Activated T-helper 1 cell treated with anti-CD3 and anti-CD28 coated beads, Interleukin-12 subunit alpha, Interleukin-12 subunit beta, Interleukin-2, Interleukin-4 antibody, amounts not matched to agents 30 ng/mL and 10 ng/mL and 1 ng/mL, durations not matched to agents 14 hours and 24 hours and 36 hours (primary cell): ENCODE measurements around the gene PFKP. TPM values are rescaled to one million over a fixed set of nuclear protein-coding genes. Genes with fewer than 3 reads are reported as not detected.

Experiments
- DNase-seq: peaks from one replicate; pipeline ENCODE4 v3.0.0; 2021; ENCODE audit warnings: low spot score
- H3K27ac Mint-ChIP-seq: one replicate; pipeline ENCODE4 v1.8.0; 2021; ENCODE audit warnings: mild to moderate bottlenecking, mixed read lengths
- H3K27me3 Mint-ChIP-seq: one replicate; pipeline ENCODE4 v1.8.0; 2022; ENCODE audit warnings: mild to moderate bottlenecking, moderate library complexity, mixed read lengths; ENCODE audit not compliant: insufficient read depth
- H3K36me3 Mint-ChIP-seq: one replicate; pipeline ENCODE4 v1.8.0; 2021; ENCODE audit warnings: low read depth, mixed read lengths
- H3K4me1 Mint-ChIP-seq: one replicate; pipeline ENCODE4 v1.8.0; 2021; ENCODE audit warnings: low read depth, mixed read lengths
- H3K4me3 Mint-ChIP-seq: one replicate; pipeline ENCODE4 v1.8.0; 2021; ENCODE audit warnings: mild to moderate bottlenecking, moderate library complexity, mixed read lengths
- H3K9me3 Mint-ChIP-seq: one replicate; pipeline ENCODE4 v1.8.0; 2021; ENCODE audit warnings: mixed read lengths
- intact Hi-C: fragments of 100-400 bp; cut with micrococcal nuclease; formaldehyde crosslinking; loops from one replicate; pipeline ENCODE4 v1.15.1; 2024
- total RNA-seq: library from RNA; stranded (reverse); gene quantifications from 2 replicates; pipeline ENCODE4 v1.2.3, GENCODE V29; 2022

The PFKP gene
- total RNA-seq, 1 donor from 2014 or later: 264 TPM

DNA sequence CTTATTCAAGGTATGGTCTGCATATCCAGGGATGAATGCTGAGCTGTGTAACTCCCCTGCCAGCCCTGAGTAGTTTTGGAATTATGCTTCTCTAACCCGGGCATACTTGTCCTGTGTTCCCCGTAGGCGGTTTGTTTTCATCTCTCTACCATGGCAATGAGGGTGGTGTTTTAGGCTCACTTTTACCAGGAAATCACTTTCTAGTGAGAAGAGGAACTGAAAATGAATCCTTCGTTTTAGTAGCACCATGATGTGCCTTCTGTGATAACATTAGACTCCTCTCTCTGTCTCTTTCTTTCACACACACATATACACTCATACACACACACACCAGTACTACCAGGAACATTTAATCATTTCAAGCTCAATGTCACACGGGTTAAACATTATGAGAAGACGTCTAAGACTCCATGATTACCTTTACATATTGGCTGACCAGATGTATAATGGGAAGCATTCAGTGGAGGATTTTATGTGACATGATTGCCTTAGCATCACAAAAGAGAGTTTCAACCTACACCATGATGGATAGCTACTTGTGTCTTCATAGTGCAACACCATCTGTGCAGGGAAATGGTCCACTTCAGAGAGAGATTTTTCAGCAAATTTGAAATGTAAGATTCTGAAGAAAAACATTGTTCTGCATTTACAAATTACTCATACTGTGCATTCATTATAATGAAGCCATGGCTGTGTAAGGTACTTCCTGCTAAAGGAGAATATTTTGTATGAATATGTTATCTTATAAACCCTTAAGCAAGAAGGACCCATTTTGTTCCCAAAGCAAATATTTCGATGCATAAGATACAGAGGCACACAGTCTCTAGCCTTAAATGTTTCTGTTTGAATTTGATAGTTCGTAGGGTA, 31.0 kb upstream of the PFKP start:
- Mint-ChIP-seq H3K36me3 (no peaks in the 10 kb centered on the region), H3K27me3 (peaks cover 12% of the 10 kb centered on the region), H3K9me3 (peaks cover 17% of the 10 kb centered on the region), H3K27ac (no peak overlapping the region), H3K4me1 (peaks cover 6% of the 10 kb centered on the region), H3K4me3 (no peak overlapping the region)
- no peak for DNase-seq
- intact Hi-C loops: no loop called here

DNA sequence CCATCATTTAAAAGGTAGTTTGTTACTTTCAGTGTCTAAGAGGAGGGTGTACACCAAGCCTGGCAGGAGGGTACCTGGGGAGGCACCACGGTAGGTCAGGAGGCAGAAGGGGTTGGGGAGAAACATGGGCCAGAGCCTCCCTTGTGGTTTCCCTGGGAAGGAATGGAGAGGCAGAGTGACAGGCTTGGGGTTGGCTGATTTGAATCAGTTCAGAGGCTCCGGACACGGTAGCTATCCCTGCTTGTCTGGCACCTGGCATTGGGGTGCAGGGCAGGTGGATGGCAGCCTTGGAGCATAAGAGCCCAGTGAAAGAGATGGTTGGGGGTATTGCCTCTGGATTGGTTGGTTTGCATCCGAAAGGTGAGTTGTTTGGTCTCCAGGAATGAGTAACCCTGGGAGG, 30.2 kb upstream of the PFKP start:
- H3K9me3 Mint-ChIP-seq: peaks cover 17% of the 10 kb centered on the region
- H3K27ac Mint-ChIP-seq: no peak overlapping the region
- H3K4me3 Mint-ChIP-seq: no peak overlapping the region
- no peaks in the 10 kb centered on the region for H3K36me3 Mint-ChIP-seq
- no peak for DNase-seq
- intact Hi-C loops: no loop called here
- peaks cover 12% of the 10 kb centered on the region for H3K27me3 Mint-ChIP-seq
- H3K4me1 Mint-ChIP-seq: peaks cover 6% of the 10 kb centered on the region

DNA sequence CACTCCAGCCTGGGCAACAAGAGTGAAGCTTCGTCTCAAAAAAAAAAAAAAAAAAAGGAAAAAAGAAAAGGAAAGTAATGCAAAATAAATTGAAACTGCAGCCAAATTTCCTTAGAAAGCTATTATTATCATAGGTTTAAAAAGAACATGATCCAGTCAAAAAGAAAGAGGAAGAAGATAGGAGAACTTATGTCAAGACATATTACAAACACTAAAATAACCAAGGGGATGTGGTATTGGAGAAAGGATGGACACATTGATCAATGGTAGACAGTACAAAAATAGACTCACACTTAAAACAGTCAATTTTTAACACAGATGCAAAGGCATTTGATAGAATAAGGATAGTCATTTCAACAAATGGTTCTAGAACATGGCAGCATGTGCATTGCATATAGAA, 27.3 kb upstream of the PFKP start:
- H3K4me3 Mint-ChIP-seq: no peak overlapping the region
- peaks cover 6% of the 10 kb centered on the region for H3K4me1 Mint-ChIP-seq
- intact Hi-C loops: no loop called here
- H3K36me3 Mint-ChIP-seq: no peaks in the 10 kb centered on the region
- no peak overlapping the region for H3K27ac Mint-ChIP-seq
- peaks cover 17% of the 10 kb centered on the region for H3K9me3 Mint-ChIP-seq
- peaks cover 12% of the 10 kb centered on the region for H3K27me3 Mint-ChIP-seq
- DNase-seq: no peak

DNA sequence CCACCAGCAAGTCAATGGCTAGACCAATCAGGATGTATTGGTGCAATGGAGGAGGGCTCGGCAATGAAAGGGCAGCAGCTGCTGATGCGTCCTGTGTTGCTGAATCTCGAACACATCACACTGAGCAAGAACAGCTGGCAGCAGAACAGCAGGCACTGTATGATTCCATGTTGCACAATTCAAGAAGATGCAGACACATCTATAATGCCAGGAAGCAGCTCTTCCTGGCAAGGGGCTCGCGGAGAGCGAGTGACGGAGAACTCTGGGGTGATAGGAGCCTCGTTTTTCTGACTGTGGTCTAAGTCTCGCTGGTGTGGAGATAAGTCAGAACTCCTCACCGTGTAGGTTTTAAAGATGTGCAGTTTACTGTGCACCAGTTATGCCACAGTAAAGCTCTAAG, 24.8 kb upstream of the PFKP start:
- no peaks in the 10 kb centered on the region for H3K4me1 Mint-ChIP-seq
- intact Hi-C loops: no loop called here

DNA sequence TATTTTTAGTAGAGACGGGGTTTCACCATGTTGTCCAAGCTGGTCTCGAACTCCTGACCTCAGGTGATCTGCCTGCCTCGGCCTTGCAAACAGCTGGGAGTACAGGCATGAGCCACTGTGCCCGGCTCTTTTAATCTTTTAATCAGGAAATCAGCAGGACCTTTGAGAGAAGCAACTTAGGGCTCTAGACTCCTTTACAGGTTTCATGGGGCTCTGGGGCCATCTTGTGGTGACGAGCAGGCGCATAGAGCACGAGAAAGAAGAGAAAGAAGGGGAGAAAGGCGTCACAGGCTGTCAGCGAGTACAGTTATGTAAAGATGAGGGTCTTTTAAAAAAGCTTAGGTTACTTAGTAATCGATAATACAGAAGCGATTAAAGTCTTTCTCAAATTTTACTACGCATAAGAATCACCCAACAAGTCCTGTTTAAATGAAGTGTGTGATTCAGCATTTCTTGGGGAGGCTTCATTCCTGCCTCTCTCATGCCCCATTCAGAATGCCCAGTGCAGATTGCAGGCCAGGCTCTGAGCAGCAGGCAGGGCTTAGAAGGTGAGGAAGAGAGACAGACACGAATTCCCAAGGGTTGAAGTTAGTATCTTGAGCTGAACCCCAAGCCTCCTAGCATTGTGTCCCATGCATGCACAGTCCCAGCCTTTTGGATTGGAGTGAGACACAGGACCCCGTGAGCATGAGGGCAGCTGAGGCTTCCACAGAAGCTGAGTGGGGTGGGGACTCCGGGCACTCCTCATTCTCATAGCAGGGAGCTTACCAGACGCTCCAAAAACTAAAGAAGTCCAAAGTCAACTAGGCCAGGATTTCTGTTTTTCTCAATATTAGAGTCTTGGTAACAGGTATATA, 23.6 kb upstream of the PFKP start:
- DNase-seq: peak; percentile 13
- intact Hi-C loops: loop anchor here (1.0 kb wide), 4 partner anchors 104 to 1933 kb away; no protein-coding TSS in a partner anchor
- Mint-ChIP-seq H3K4me1 (no peaks in the 10 kb centered on the region), H3K36me3 (no peaks in the 10 kb centered on the region), H3K27me3 (peaks cover 6% of the 10 kb centered on the region), H3K9me3 (peaks cover 10% of the 10 kb centered on the region), H3K4me3 (no peak overlapping the region), H3K27ac (no peak overlapping the region)

More for the DNA sequence above, 24.8 kb upstream of the PFKP start:
- Mint-ChIP-seq H3K27me3 (peaks cover 6% of the 10 kb centered on the region), H3K4me3 (no peak overlapping the region), H3K9me3 (peaks cover 14% of the 10 kb centered on the region), H3K27ac (no peak overlapping the region), H3K36me3 (no peaks in the 10 kb centered on the region)
- no peak for DNase-seq

DNA sequence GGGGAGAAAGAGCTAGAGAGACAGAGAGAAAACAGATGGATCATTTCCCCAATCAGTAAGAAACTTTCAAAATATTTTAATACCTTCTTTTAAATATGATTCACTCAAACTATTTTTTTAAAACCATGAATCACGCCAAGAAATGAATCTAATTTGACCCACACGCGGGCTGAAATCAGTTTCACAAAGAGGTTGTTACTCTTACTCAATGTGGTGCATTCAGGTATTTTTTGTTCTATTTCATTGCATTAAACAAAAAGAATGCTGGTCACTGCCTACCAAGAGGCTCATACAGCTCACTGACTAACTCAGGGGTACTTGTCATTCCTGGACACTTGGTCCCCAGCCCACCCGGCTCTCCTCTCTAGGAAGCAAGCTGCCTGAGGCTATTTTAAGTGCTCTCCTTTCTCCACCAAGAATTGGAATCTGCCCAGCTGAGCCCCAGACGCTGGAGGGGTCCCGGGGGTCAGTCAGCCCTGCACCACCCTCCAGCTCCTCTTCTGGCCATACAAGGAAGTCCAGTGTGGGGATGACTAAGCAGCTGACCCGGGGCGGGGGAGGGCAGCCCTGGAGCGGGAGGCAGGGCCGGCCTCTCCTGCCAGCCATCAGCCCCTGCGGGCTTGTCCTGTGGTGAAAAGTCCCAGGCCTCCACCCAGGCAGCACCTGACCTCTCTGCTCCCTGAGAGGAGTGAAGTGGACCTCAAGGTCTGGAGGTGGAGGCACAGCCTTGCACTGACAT, 21.7 kb upstream of the PFKP start:
- peaks cover 12% of the 10 kb centered on the region for H3K27me3 Mint-ChIP-seq
- intact Hi-C loops: no loop called here
- H3K4me3 Mint-ChIP-seq: no peak overlapping the region
- H3K4me1 Mint-ChIP-seq: no peaks in the 10 kb centered on the region
- H3K36me3 Mint-ChIP-seq: no peaks in the 10 kb centered on the region
- H3K27ac Mint-ChIP-seq: no peak overlapping the region
- DNase-seq: no peak
- H3K9me3 Mint-ChIP-seq: no peaks in the 10 kb centered on the region

DNA sequence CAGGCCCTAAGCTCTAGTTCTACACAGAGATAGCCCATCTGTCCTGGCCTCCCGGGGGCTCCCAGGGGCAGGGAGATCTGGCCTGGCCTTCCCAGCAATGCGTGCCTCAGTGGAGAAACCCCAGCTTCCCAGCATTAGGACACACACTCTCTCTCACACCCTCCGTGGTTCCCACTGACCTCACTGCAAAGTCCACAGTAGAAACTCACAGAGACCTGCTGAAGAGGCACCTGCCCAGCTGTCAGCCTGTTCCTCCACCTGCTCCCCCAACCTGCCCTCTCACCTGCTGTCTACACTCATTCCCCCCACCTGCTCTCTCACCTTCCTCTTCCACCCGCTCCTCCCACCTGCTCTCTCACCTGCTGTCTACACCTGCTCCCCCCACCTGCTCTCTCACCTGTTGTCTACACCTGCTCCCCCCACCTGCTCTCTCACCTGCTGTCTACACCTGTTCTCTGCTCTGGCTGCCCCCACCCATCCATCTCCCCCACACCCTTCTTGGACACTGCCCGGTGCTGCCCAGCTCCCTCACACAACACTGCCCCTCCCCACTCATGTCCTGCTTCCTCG, 21.1 kb upstream of the PFKP start:
- Mint-ChIP-seq H3K27ac (no peak overlapping the region), H3K9me3 (no peaks in the 10 kb centered on the region), H3K27me3 (peaks cover 14% of the 10 kb centered on the region), H3K4me1 (no peaks in the 10 kb centered on the region), H3K36me3 (no peaks in the 10 kb centered on the region), H3K4me3 (no peak overlapping the region)
- intact Hi-C loops: no loop called here
- DNase-seq: no peak

DNA sequence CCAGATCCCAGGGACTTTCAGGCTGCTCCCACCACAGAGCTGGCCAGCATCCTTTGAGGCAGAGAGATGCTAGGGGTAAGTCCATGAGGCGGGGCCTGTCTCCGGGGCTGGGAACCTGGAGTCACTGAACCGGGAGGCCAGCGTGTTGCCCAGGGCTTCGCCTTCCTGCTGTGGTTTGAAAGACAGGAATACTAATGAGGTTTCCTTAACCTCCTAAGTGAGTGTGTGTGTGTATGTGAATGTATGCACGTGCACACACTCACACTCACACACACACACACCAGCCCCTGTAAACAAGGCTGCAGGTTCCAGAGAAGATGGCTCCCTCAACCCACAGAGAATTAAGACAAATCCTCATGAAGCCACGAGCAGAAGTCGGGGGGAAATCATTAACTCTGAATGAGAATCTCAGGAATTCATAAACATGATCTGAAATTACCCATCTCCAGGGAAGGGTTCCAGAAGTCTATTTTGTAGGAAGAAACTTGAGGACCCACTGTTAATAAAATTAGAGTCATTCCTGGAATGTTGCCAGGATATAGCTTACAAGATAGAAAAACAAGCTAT, 20.3 kb upstream of the PFKP start:
- H3K4me3 Mint-ChIP-seq: no peak overlapping the region
- H3K27me3 Mint-ChIP-seq: peaks cover 14% of the 10 kb centered on the region
- no peak overlapping the region for H3K27ac Mint-ChIP-seq
- H3K9me3 Mint-ChIP-seq: no peaks in the 10 kb centered on the region
- H3K36me3 Mint-ChIP-seq: no peaks in the 10 kb centered on the region
- no peak for DNase-seq
- no peaks in the 10 kb centered on the region for H3K4me1 Mint-ChIP-seq
- intact Hi-C loops: no loop called here

DNA sequence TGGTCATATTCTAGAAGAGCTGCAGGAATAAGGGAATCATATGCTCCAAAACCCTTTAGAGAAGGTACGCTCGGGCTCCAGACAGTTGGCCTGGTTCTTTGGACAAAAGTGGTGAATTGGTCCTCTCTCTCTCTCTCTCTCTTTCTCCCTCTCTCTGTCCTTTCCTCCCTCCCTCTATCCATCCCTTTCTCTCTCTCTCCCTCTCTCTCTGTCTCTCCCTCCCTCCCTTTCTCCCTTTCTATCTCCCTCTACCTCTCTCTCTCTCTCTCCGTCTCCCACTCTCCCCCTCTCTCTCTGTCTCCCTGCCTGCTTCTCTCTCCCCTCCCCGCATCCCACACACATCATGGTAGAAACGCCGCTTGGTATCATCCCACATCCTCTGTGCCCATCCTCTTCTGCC, 19.8 kb upstream of the PFKP start:
- H3K4me1 Mint-ChIP-seq: no peaks in the 10 kb centered on the region

DNA sequence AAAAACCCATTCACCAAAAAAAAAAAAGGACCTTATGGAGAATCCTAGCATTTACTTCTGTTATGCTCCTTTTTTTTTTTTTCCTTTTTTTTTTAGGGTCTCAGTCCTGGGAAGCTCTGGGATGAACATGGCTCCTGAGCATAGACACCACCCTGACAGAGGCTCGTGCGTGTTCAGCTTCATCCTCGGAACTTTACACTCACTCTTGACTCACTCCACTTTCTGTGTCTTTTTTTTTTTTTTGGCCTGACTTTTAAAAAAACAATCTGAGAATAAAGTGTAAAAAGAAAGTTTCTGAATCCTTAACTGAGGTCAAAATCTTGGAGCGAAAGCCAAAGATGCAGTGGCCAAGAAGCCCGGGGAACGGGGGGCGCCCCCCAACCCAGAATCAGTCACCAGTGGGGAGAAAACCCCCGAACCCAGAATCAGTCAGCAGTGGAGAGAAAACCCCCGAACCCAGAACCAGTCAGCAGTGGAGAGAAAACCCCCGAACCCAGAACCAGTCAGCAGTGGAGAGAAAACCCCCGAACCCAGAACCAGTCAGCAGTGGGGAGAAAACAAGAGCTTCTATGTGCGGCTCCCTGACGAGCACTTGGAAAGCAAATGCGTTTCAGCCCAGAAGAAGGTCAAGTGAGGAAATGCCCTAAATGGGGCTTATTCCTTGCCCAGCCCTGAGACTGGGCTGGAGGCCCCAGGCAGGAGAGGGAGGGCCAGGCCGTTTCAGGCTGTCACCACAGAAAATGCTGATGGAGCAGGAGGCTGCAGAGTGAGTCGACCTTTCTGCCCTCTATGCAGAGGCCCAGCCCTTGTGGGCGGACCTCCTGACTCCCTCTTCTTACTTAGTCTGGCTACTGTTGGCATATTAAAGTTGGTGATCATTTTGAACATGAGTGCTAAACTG, 19.0 kb upstream of the PFKP start:
- H3K36me3 Mint-ChIP-seq: no peaks in the 10 kb centered on the region
- intact Hi-C loops: no loop called here
- no peak overlapping the region for H3K27ac Mint-ChIP-seq

More for the DNA sequence above, 19.8 kb upstream of the PFKP start:
- H3K36me3 Mint-ChIP-seq: no peaks in the 10 kb centered on the region
- no peak overlapping the region for H3K4me3 Mint-ChIP-seq
- H3K9me3 Mint-ChIP-seq: no peaks in the 10 kb centered on the region
- intact Hi-C loops: no loop called here
- DNase-seq: no peak
- H3K27me3 Mint-ChIP-seq: peaks cover 14% of the 10 kb centered on the region
- no peak overlapping the region for H3K27ac Mint-ChIP-seq

DNA sequence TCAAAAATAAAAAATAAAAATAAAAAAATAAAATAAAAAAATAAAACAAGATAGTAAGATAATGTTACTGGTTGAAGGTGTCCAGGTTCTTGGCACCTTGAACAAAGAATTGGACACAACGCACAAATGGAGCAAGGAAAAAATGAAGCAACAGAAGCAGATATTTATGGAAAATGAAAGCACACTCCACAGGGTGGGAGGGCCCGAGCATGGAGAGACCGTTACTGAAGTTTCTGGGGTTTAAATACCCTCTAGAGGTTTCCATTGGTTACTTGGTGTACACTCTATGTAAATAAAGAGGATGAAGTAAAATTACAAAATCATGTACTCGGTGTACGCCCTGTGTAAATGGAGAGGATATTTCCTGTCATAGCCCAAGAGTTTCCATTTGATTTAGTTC, 15.7 kb upstream of the PFKP start:
- H3K27ac Mint-ChIP-seq: no peak overlapping the region
- H3K36me3 Mint-ChIP-seq: no peaks in the 10 kb centered on the region
- peaks cover 22% of the 10 kb centered on the region for H3K27me3 Mint-ChIP-seq
- peaks cover 5% of the 10 kb centered on the region for H3K4me1 Mint-ChIP-seq
- DNase-seq: no peak
- no peak overlapping the region for H3K4me3 Mint-ChIP-seq
- no peaks in the 10 kb centered on the region for H3K9me3 Mint-ChIP-seq
- intact Hi-C loops: no loop called here

More for the DNA sequence above, 19.0 kb upstream of the PFKP start:
- Mint-ChIP-seq H3K9me3 (no peaks in the 10 kb centered on the region), H3K4me3 (no peak overlapping the region), H3K4me1 (no peaks in the 10 kb centered on the region), H3K27me3 (peaks cover 12% of the 10 kb centered on the region)
- no peak for DNase-seq
